ENCODE results near the gene ZNF470.

The ZNF470 gene

GRCh38 chr19:56567274-56568120 lies at the start of gene ZNF470:
Gene ZNF470 (plus strand): TSS chr19:56567468. CDS start chr19:56570312, 2,844 bp downstream.
- DNase-seq, result no peak

DNA sequence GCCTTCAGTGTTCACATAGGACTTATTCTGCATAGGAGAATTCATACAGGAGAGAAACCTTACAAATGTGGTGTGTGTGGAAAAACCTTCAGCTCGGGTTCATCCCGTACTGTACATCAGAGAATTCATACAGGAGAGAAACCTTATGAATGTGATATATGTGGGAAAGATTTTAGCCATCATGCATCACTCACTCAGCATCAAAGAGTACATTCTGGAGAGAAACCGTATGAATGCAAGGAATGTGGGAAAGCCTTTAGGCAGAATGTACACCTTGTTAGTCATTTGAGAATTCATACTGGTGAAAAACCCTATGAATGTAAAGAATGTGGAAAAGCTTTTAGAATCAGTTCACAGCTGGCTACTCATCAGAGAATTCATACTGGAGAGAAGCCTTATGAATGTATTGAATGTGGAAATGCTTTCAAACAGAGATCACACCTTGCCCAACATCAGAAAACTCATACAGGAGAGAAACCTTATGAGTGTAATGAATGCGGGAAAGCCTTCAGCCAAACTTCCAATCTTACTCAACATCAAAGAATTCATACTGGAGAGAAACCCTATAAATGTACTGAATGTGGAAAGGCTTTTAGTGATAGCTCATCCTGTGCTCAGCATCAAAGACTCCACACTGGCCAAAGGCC lies 41.9 kb upstream of the ZNF470 start:
- no peak for DNase-seq

DNA sequence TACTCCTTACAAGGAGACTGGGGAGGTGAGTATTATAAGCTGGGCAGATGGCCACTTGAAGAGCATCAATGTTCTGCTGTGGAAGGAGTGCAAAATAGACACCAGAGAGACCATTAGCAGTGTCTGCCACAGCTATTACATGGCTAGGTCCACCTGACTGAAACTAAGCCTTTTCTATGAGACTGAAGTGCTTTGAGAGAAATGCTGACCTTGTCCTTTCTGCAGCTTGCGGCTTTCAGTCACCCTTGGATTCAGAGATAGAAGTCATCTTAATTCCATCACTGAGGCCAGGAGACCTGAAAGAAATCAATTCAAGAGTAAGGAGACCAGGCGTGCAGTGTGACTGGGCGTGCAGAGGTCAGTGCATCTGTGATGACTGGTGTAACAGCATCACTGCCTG lies 29.8 kb upstream of the ZNF470 start:
- no peak for DNase-seq

- no peak for DNase-seq
Measured at GRCh38 chr19:56538254-56538760, 29.0 kb upstream of the ZNF470 start.

GRCh38 chr19:56538761-56539263 lies 28.5 kb upstream of the ZNF470 start, which contains the start of gene ZFP28:
Gene ZFP28 (plus strand): TSS chr19:56538948. CDS start chr19:56539019, 71 bp downstream.
- no peak for DNase-seq

DNA sequence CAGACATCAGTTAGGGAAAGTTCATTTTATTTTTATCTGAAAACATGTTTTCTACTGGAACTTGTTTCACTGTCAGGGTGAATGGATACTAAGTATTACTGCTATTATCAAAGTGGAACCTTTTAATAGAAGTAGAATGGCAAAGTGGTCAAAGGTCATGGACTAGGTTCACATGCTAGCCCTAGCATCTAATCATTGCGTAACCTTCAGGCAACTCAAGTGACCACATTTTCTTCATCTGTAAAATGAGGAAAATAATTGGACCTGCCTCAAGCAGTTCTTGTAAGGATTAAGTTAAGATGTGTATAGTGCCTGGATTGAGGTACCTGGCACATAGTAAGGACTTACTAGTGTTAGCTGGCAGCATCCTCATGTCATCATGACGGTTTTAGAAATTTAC lies 23.5 kb upstream of the ZNF470 start:
- DNase-seq, result no peak

DNA sequence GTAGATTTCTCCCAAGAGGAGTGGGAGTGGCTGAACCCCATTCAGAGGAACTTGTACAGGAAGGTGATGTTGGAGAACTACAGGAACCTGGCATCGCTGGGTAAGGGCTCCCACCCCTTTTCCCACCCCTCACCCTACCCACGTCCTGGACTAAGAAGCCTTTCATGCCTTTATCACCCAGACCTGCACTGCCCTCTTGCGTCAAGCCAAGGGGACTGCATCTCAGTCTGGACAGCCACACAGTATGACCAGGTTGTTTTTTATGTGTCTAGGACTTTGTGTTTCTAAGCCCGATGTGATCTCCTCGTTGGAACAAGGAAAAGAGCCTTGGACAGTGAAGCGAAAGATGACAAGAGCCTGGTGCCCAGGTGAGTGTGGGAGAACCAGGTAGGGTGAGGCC lies 19.7 kb upstream of the ZNF470 start:
- no peak for DNase-seq

DNA sequence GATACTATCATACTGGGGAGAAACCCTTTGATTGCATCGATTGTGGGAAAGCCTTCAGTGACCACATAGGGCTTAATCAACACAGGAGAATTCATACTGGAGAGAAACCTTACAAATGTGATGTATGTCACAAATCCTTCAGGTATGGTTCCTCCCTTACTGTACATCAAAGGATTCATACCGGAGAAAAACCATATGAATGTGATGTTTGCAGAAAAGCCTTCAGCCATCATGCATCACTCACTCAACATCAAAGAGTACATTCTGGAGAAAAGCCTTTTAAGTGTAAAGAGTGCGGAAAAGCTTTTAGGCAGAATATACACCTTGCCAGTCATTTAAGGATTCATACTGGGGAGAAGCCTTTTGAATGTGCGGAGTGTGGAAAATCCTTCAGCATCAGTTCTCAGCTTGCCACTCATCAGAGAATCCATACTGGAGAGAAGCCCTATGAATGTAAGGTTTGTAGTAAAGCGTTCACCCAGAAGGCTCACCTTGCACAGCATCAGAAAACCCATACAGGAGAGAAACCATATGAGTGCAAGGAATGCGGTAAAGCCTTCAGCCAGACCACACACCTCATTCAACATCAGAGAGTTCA lies 12.9 kb upstream of the ZNF470 start:
- DNase-seq, result no peak

- DNase-seq, result no peak
Measured at GRCh38 chr19:56562766-56563165, 4.5 kb upstream of the ZNF470 start.

- no peak for DNase-seq
Measured at GRCh38 chr19:56566904-56567273, 379 bp upstream of the ZNF470 start.

GRCh38 chr19:56572589-56572988 lies 5.3 kb downstream of the ZNF470 start:
- DNase-seq, result no peak

DNA sequence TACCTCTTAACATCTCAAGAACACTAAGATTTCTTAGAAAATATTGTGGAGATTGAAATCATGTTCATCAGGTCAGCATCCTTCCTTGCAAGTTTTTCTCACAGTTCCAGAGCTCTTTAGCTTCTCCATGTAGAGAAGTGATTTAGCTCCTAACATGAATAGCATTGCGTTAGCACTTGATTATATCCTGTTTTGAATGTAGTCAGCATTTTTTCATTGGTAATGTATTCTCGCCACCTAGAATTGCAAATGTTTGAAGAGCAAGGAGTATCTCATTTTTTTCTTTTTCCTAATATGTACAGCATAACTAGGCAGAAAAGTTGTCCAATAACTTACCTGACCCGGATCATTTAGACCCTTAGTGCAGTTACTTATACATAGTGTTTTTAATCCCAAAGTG lies 6.6 kb downstream of the ZNF470 start:
- DNase-seq, result no peak

DNA sequence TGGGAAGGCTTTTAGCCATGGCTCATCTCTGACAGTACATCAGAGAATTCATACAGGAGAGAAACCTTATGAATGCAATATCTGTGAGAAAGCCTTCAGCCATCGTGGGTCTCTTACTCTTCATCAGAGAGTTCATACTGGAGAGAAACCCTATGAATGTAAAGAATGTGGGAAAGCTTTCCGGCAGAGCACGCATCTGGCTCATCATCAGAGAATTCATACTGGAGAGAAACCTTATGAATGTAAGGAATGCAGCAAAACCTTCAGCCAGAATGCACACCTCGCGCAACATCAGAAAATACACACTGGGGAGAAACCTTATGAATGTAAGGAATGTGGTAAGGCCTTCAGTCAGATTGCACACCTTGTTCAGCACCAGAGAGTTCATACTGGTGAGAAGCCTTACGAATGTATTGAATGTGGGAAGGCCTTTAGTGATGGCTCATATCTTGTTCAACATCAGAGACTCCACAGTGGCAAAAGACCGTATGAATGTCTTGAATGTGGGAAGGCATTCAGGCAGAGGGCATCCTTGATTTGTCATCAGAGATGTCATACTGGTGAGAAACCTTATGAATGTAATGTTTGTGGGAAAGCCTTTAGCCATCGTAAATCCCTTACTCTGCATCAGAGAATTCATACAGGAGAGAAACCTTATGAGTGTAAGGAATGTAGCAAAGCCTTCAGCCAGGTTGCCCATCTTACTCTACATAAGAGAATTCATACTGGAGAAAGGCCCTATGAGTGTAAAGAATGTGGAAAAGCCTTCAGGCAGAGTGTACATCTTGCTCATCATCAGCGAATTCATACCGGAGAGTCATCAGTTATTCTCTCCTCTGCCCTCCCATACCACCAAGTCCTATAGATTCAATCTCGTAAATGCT lies 10.7 kb downstream of the ZNF470 start:
- DNase-seq, result no peak

GRCh38 chr19:56594446-56594782 lies 27.1 kb downstream of the ZNF470 start:
- no peak for DNase-seq

- peak; percentile 36 for DNase-seq
Measured at GRCh38 chr19:56594783-56595547, 27.7 kb downstream of the ZNF470 start, which contains the start of gene ZNF71. Gene ZNF71 (plus strand): TSS chr19:56595302. CDS start chr19:56601559, 6,257 bp downstream.

- no peak for DNase-seq
Measured at GRCh38 chr19:56595548-56595899, 28.3 kb downstream of the ZNF470 start.

DNA sequence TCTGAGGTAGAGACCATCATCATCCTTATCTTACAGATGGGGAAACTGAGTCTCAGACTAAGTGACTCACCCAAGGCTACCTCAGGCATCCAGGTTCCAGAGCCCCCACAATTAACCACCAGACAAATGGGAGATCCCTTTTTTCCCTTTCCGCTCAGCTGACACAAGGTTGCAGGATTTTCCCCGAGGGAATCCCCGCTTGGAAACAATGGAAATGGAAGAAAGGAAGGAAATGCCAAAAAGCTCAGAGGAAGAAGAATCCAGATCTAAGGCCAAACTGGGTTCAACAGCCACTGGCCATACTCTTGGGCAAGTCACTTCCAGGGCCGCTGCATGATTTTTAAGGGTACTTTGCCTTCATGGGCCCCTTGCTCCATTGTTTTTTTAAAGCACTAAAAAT lies 29.4 kb downstream of the ZNF470 start:
- no peak for DNase-seq

DNA sequence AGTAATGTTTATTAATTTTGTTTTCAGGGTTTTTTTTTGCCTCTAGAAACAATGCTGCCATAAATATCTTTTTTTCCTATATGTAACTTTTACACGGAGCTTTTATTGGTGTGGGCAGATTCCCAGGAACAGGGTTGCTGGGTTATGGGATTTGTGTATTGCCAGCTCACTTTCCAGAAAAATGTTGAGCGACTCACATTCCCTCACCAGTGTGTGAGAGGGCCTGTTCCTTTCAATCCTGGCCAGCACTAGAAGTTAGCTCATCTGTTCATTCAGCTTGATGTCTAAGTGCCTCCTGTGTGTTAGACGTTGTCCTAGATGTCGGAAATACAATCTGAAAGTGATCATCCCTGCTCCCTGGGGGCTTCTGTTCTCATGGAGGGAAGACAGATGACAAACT lies 30.4 kb downstream of the ZNF470 start:
- DNase-seq, result no peak

DNA sequence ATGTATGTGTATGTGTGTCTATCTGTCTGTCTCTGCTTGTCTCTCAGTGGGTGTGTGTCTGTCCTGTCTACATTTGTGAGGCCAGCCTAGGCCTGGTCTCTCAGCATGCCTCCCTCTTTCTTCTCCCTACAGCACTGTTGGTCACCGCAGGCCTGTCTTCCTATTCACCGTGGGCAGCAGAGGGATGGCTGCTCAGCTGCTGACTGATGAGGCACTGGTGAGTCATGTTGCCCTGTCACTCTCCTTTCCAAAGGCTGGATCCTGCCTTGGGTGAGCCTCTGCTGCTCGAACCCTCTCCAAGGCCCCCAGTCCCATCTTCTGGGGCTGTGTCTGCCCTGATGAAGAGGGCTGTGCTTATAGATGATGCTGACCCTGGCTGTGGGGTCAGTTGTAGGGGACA lies 34.1 kb downstream of the ZNF470 start:
- no peak for DNase-seq

GRCh38 chr19:56603829-56604228 lies 36.6 kb downstream of the ZNF470 start:
- DNase-seq, result no peak

GRCh38 chr19:56608274-56608964 lies 41.2 kb downstream of the ZNF470 start:
- no peak for DNase-seq

Data from NCI-H187 treated with DMSO at 0.1 percent for 48 hours (cell line).